VCaP (cell line): ENCODE data around the gene NR2E1.

ENCODE experiments used
- H3K27ac ChIP-seq: fragments of 450-650 bp; 2 replicates; pipeline ENCODE4 v1.5.1; 2017
- CTCF ChIP-seq: fragments of 450-650 bp; conservative IDR thresholded peaks from 2 replicates; pipeline ENCODE4 v1.5.1; 2017; ENCODE audit warnings: mild to moderate bottlenecking, moderate library complexity

The NR2E1 gene

GRCh38 chr6:108120311-108120710, 45.5 kb upstream of the NR2E1 start:
- H3K27ac ChIP-seq: no peak overlapping the region
- no peak for TF ChIP-seq CTCF

- no peak overlapping the region for H3K27ac ChIP-seq
- no peak for TF ChIP-seq CTCF
Measured at GRCh38 chr6:108121612-108122011, 44.2 kb upstream of the NR2E1 start.

DNA sequence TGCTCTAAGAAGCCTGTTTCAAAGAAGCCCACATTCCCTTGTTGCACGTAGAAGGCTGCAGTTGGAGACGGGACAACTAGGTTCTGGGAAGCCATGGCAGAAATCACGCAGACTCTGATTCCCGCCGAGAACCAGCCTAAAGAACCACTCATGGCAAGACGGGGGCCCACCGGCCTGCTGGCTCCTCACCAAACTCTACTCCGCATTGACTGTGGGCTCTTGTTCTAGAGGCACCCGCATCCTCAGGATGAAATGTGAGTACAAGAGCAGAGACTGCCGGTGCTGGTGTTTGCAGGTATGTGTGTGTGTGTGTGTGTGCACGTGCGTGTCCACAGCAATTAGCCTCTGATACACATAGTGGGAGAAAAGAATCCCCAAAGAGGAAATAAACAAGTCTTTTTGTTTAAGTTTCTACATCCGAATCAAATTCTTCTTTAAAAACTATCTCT, 42.3 kb upstream of the NR2E1 start:
- H3K27ac ChIP-seq: no peak overlapping the region
- no peak for TF ChIP-seq CTCF

- no peak overlapping the region for H3K27ac ChIP-seq
- TF ChIP-seq CTCF: no peak
Measured at GRCh38 chr6:108123946-108124345, 41.9 kb upstream of the NR2E1 start.

GRCh38 chr6:108127056-108127455, 38.8 kb upstream of the NR2E1 start:
- no peak for TF ChIP-seq CTCF
- H3K27ac ChIP-seq: peak overlapping the region; percentile 25; the same call in 1 of the 2 replicates

DNA sequence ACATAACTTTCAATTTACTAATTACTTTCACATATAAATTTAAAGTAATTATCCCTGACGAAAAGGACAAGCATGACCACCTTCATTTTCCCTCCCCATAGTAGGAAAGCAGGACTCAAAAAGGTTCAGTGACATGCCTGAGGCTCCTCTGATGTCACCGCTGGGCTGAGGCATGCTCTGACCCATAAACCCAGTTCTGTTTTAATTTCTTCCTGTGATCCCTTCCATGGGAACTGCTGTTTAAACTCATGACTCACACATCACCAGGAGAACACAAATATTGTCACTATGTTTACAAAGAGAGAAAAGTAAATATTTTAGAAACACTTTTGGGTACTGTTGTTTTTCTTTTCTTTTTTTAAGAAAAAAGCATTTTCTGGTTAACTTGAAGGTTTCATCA, 38.0 kb upstream of the NR2E1 start:
- H3K27ac ChIP-seq: peak overlapping the region; percentile 25; the same call in 1 of the 2 replicates
- TF ChIP-seq CTCF: no peak

DNA sequence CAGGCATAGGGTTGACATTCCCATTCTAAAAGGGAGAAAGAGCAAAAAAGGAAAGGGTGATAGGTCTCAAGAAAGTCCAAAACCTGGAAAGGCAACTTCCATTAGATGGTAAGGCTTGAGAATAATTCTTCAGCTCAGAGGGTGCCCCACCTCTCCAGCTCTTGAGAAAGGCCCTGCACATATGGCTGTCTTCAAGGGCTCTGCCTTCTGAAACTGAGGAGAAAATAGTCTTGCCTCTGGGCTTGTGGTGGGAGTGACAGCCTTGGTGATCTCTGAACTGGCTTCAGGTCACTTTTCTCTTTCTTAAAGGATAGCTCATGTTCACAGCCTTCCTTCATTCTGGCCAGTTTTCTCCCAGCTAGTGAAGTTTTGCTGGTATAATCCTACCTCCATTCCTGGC, 35.6 kb upstream of the NR2E1 start:
- no peak for TF ChIP-seq CTCF
- no peak overlapping the region for H3K27ac ChIP-seq

- peak overlapping the region; percentile 77 for H3K27ac ChIP-seq
- no peak for TF ChIP-seq CTCF
Measured at GRCh38 chr6:108132863-108133262, 33.0 kb upstream of the NR2E1 start.
